Activated CD4-positive, CD25-positive, alpha-beta regulatory T cell treated with anti-CD3 and anti-CD28 coated beads, Interleukin-2, amount 50 U/mL, for 16 hours (primary cell): ENCODE data around the gene ATP11A.

ENCODE experiments used
- DNase-seq: peaks from one replicate; pipeline ENCODE4 v3.0.0-alpha.2; 2020; ENCODE audit warnings: low read depth, low spot score

ATP11A gene

GRCh38 chr13:112759827-112760226 is 70.0 kb downstream of the ATP11A start:
- no peak for DNase-seq

GRCh38 chr13:112760435-112760834 is 70.6 kb downstream of the ATP11A start:
- DNase-seq = no peak

GRCh38 chr13:112760931-112761330 is 71.1 kb downstream of the ATP11A start:
- DNase-seq = no peak

- DNase-seq = no peak
Measured at GRCh38 chr13:112761701-112762689, 72.2 kb downstream of the ATP11A start.

GRCh38 chr13:112762690-112763080 is 72.8 kb downstream of the ATP11A start:
- no peak for DNase-seq

GRCh38 chr13:112764028-112764427 is 74.2 kb downstream of the ATP11A start:
- no peak for DNase-seq

GRCh38 chr13:112764864-112765561 is 75.2 kb downstream of the ATP11A start:
- DNase-seq = no peak

- no peak for DNase-seq
Measured at GRCh38 chr13:112765731-112766130, 75.9 kb downstream of the ATP11A start.

GRCh38 chr13:112766336-112766735 is 76.5 kb downstream of the ATP11A start:
- DNase-seq = no peak

- DNase-seq = no peak
Measured at GRCh38 chr13:112767506-112768471, 78.0 kb downstream of the ATP11A start.

- no peak for DNase-seq
Measured at GRCh38 chr13:112768795-112769481, 79.1 kb downstream of the ATP11A start.

- DNase-seq = no peak
Measured at GRCh38 chr13:112769615-112770014, 79.8 kb downstream of the ATP11A start.

- no peak for DNase-seq
Measured at GRCh38 chr13:112770504-112770903, 80.7 kb downstream of the ATP11A start.

- no peak for DNase-seq
Measured at GRCh38 chr13:112771139-112771876, 81.5 kb downstream of the ATP11A start.

- no peak for DNase-seq
Measured at GRCh38 chr13:112771877-112772538, 82.2 kb downstream of the ATP11A start.

- DNase-seq = no peak
Measured at GRCh38 chr13:112772539-112772909, 82.7 kb downstream of the ATP11A start.

- no peak for DNase-seq
Measured at GRCh38 chr13:112772929-112773328, 83.1 kb downstream of the ATP11A start.

- no peak for DNase-seq
Measured at GRCh38 chr13:112773601-112774447, 84.0 kb downstream of the ATP11A start.

- no peak for DNase-seq
Measured at GRCh38 chr13:112774448-112774792, 84.6 kb downstream of the ATP11A start.
